Cardiac septum (tissue), 1 donor: ENCODE results near the gene HAPLN2. TPM values are rescaled to one million over a fixed set of nuclear protein-coding genes. Genes with fewer than 3 reads are reported as not detected.
"Not testable (repeated sequence)": the region's sequence is repeated elsewhere in the genome, so short reads cannot be mapped to it uniquely, and the experiment has no call there.

Experiments used
- DNase-seq: peaks from one replicate; pipeline ENCODE4 v3.0.0-alpha.2; 2020; ENCODE audit warnings: low spot score
- intact Hi-C: fragments of 100-400 bp; cut with DNase I; formaldehyde crosslinking; loops from one replicate; pipeline ENCODE4 v1.14.0; 2022
- total RNA-seq: library from RNA; stranded (reverse); fragmentation: NEBNext Ultra II Directional; extraction: Animal tissue kit (Norgen Biotek cat#: 25700); gene quantifications from one replicate; pipeline ENCODE4 v1.2.1, GENCODE V29; 2021
- donor health status: DM: no; HTN: no; CAD: no.

HAPLN2 gene
- total RNA-seq, 1 donor from 2014 or later, result 0.43 TPM

GRCh38 chr1:156608036-156608674 is 11.1 kb upstream of the HAPLN2 start:
- DNase-seq, result no peak
- intact Hi-C loops, result loop anchor here (2.0 kb wide), 1 partner anchor 151 kb away; no protein-coding TSS in a partner anchor

- DNase-seq, result no peak
- intact Hi-C loops, result loop anchor here (2.0 kb wide), 1 partner anchor 152 kb away; no protein-coding TSS in a partner anchor
Measured at GRCh38 chr1:156608981-156609380, 10.2 kb upstream of the HAPLN2 start.

GRCh38 chr1:156610072-156610471 is 9.1 kb upstream of the HAPLN2 start:
- peak; percentile 41 for DNase-seq
- intact Hi-C loops, result not testable (repeated sequence)

GRCh38 chr1:156612666-156613065 is 6.5 kb upstream of the HAPLN2 start:
- intact Hi-C loops, result no loop called here
- DNase-seq, result no peak

- intact Hi-C loops, result no loop called here
- DNase-seq, result no peak
Measured at GRCh38 chr1:156615946-156616345, 3.3 kb upstream of the HAPLN2 start.

GRCh38 chr1:156616463-156616862 is 2.8 kb upstream of the HAPLN2 start:
- intact Hi-C loops, result no loop called here
- no peak for DNase-seq

GRCh38 chr1:156619582-156619955 is 354 bp downstream of the HAPLN2 start:
- DNase-seq, result peak; percentile 5
- intact Hi-C loops, result no loop called here

GRCh38 chr1:156622581-156623297 is 3.5 kb downstream of the HAPLN2 start:
- intact Hi-C loops, result no loop called here
- peak; percentile 39 for DNase-seq

GRCh38 chr1:156623946-156624813 is 5.0 kb downstream of the HAPLN2 start:
- intact Hi-C loops, result no loop called here
- peak; percentile 76 for DNase-seq

GRCh38 chr1:156624814-156625435 is 5.7 kb downstream of the HAPLN2 start:
- intact Hi-C loops, result loop anchor here (1.0 to 5.0 kb wide), 2 partner anchors 32 to 102 kb away; partner anchors contain the start of genes ISG20L2 and METTL25B
- DNase-seq, result peak; percentile 66

GRCh38 chr1:156625436-156626078 is 6.3 kb downstream of the HAPLN2 start:
- DNase-seq, result peak; percentile 75
- intact Hi-C loops, result loop anchor here (1.0 to 5.0 kb wide), 3 partner anchors 32 to 102 kb away; partner anchors contain the start of genes ISG20L2 and METTL25B

GRCh38 chr1:156626079-156626438 is 6.8 kb downstream of the HAPLN2 start:
- peak; percentile 2 for DNase-seq
- intact Hi-C loops, result loop anchor here (1.0 to 5.0 kb wide), 2 partner anchors 52 to 101 kb away; partner anchors contain the start of genes ISG20L2 and METTL25B

- peak; percentile 65 for DNase-seq
- intact Hi-C loops, result loop anchor here (5.0 kb wide), 1 partner anchor 100 kb away; the partner anchor contains the start of genes ISG20L2 and METTL25B
Measured at GRCh38 chr1:156627313-156627880, 8.2 kb downstream of the HAPLN2 start.

- intact Hi-C loops, result loop anchor here (5.0 kb wide), 1 partner anchor 97 kb away; the partner anchor contains the start of genes ISG20L2 and METTL25B
- no peak for DNase-seq
Measured at GRCh38 chr1:156629823-156630449, 10.7 kb downstream of the HAPLN2 start.

GRCh38 chr1:156631152-156631551 is 11.9 kb downstream of the HAPLN2 start:
- DNase-seq, intact Hi-C loops: not testable (repeated sequence)

GRCh38 chr1:156632355-156632754 is 13.1 kb downstream of the HAPLN2 start:
- DNase-seq, result no peak
- intact Hi-C loops, result no loop called here

- intact Hi-C loops, result no loop called here
Measured at GRCh38 chr1:156638189-156638985, 19.2 kb downstream of the HAPLN2 start.

More at GRCh38 chr1:156638189-156638985, 19.2 kb downstream of the HAPLN2 start:
- DNase-seq, result no peak
